Activated CD8-positive, alpha-beta memory T cell treated with anti-CD3 and anti-CD28 coated beads, Interleukin-2, amount 50 U/mL, for 48 hours (primary cell): ENCODE data around the gene CERS6.

Experiments
- DNase-seq: peaks from one replicate; pipeline ENCODE4 v3.0.0-alpha.2; 2020

The CERS6 gene

GRCh38 chr2:168574856-168575630 lies 119.0 kb downstream of the CERS6 start:
- no peak for DNase-seq

- DNase-seq: no peak
Observed at GRCh38 chr2:168577885-168578284, 121.8 kb downstream of the CERS6 start.

GRCh38 chr2:168583064-168583709 lies 127.1 kb downstream of the CERS6 start:
- no peak for DNase-seq

- DNase-seq: no peak
Observed at GRCh38 chr2:168583710-168584521, 127.8 kb downstream of the CERS6 start.

GRCh38 chr2:168584911-168585310 lies 128.8 kb downstream of the CERS6 start:
- DNase-seq: no peak

GRCh38 chr2:168585700-168586099 lies 129.6 kb downstream of the CERS6 start:
- no peak for DNase-seq

- DNase-seq: no peak
Observed at GRCh38 chr2:168587307-168587706, 131.2 kb downstream of the CERS6 start.

- DNase-seq: no peak
Observed at GRCh38 chr2:168589236-168590211, 133.5 kb downstream of the CERS6 start.

GRCh38 chr2:168592181-168592831 lies 136.2 kb downstream of the CERS6 start:
- DNase-seq: no peak

GRCh38 chr2:168593713-168594112 lies 137.6 kb downstream of the CERS6 start:
- no peak for DNase-seq

GRCh38 chr2:168594778-168595177 lies 138.7 kb downstream of the CERS6 start:
- no peak for DNase-seq

GRCh38 chr2:168596881-168597655 lies 141.0 kb downstream of the CERS6 start:
- DNase-seq: no peak

GRCh38 chr2:168599738-168600137 lies 143.7 kb downstream of the CERS6 start:
- no peak for DNase-seq

- no peak for DNase-seq
Observed at GRCh38 chr2:168600949-168601348, 144.9 kb downstream of the CERS6 start.

- no peak for DNase-seq
Observed at GRCh38 chr2:168601741-168602140, 145.7 kb downstream of the CERS6 start.

- no peak for DNase-seq
Observed at GRCh38 chr2:168602379-168602778, 146.3 kb downstream of the CERS6 start.

- no peak for DNase-seq
Observed at GRCh38 chr2:168602846-168603401, 146.9 kb downstream of the CERS6 start.

GRCh38 chr2:168603439-168603961 lies 147.4 kb downstream of the CERS6 start:
- DNase-seq: no peak

GRCh38 chr2:168604252-168604651 lies 148.2 kb downstream of the CERS6 start:
- no peak for DNase-seq

- DNase-seq: no peak
Observed at GRCh38 chr2:168607992-168608391, 151.9 kb downstream of the CERS6 start.
